LHCN-M2 (cell line): ENCODE data around the gene DIRAS2. TPM values are rescaled to one million over a fixed set of nuclear protein-coding genes. Genes with fewer than 3 reads are reported as not detected.
"Not testable (repeated sequence)": the region's sequence is repeated elsewhere in the genome, so short reads cannot be mapped to it uniquely, and the experiment has no call there.

Source experiments
- DNase-seq: peaks from one replicate; pipeline ENCODE4 v3.0.0-alpha.2; 2012; ENCODE audit warnings: low read depth
- polyA plus RNA-seq: library from polyadenylated mRNA; unstranded; fragments of >200 nt; gene quantifications from one replicate; pipeline ENCODE4 v1.2.1, GENCODE V29; 2012; ENCODE audit warnings: missing spikeins
- total RNA-seq: library from RNA; depleted of rRNA; stranded (reverse); fragments of >200 nt; gene quantifications from 2 replicates; pipeline ENCODE4 v1.2.3, GENCODE V29; 2014; rRNA removed

DIRAS2 gene
- 0.13 TPM in 1 of 2 replicates, not detected in the other for total RNA-seq
- not detected for polyA plus RNA-seq

DNA sequence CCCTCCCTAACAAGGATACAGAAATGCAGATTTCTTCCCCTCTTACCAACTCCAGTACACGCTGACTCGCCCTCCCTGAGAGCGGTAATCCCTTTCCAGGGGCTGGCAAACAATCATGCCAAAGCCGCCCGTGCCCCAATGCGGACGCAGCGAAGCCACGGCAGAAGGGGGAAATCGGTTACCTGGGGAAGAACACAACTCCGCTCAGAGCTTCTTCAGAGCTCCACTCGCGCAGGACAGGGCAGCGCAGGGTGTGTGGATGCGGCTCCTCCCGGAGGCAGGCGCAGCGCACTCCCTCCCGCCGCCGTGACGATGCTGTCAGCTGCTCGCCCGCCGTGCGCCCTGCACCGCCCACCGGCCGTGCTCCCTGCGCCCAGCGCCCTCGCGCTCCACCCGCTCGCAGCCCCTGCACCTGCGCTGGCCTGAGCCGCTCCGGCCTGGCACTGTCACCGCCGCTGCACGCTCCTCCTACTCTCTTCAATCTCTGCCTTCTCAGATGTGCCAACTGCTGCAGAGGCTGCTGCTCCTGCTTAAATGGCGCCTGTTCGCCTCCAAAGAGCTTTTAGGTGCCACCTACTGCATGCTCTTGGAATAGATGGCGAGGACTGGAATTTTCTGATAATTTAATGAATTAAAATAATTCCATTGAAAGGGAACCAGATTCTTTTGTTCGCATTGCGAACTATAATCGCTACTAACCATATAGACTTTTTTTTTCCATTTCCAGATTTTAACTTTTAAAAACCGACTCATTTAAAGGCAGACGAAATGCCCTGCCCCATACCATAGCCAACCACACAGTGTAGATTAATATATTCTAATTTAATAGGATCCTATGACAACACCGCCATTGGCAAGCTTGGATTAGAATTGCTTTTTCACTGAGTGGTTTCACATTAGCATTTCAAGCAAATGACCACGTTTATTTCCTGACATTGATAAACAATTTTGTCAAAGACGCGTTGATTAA, at the start of gene DIRAS2:
Gene DIRAS2, minus strand, starts transcription at position 255 of the 970 bp plus-strand sequence. CDS start 28,997 bp downstream, outside the sequence.
- DNase-seq = peak; percentile 49

DNA sequence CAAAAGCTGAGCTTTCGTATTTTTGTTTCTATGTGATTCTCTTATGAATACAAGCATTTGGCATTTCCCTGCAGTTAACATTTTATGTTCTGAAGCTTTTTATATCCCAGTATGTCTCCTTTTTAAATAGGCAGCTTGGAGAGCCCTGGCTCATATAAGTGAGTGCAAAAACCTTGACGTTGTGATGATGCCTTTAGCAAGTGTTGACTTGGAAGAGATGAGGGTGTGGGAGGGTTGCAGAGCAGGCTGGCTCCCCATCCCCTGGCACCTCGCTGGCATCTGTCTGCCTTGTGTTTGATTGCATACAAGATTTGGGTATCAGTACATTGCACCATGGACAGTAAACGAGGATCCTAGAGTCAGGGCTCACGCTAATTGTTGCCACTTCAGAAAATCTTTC, 42.1 kb upstream of the DIRAS2 start:
- no peak for DNase-seq

GRCh38 chr9:90684106-90684505, 41.5 kb upstream of the DIRAS2 start:
- DNase-seq = no peak

- no peak for DNase-seq
These were observed 37.9 kb upstream of the DIRAS2 start for GRCh38 chr9:90680534-90680933.

DNA sequence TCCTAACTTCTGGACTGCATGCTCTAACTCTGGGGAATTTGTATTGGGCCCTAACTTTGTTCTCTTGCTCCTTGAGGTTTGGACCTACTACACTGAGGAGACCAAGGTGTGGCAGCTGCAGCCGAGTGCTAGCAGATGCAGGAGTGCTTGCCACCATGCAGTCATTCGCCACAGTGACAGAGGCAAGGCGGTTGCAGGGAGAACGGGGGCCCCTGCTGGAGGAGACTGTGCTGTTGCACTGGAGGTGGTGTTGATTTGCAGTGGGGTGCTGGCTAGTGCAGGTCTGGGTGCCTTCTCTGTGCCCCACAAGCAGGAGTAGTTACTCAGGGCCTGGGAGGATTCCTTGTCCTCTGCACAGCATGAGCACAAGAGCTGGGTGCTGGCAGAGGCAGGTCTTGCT, 22.4 kb upstream of the DIRAS2 start:
- DNase-seq = no peak

GRCh38 chr9:90659650-90660364, 17.2 kb upstream of the DIRAS2 start:
- DNase-seq = peak; percentile 41

- DNase-seq = no peak
These were observed 16.2 kb upstream of the DIRAS2 start for GRCh38 chr9:90658783-90659182.

DNA sequence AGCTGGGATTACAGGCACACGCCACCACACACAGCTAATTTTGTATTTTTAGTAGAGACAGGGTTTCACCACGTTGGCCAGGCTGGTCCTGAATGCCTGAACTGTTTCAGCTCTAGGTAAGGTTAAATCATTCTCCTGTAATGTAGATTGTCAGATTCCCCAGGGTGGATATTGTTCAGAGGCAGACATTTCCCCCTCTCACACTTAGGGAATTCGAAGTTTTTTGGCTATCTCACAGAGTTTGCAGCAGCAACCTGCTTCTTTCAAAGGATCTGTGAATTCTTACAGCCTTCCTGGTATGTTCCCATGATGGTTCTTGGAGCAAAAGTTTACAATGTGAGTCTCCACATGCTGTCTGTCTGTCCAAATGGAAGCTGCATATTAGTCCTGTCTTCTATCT, 15.6 kb upstream of the DIRAS2 start:
- no peak for DNase-seq

- DNase-seq = not testable (repeated sequence)
These were observed 14.3 kb upstream of the DIRAS2 start for GRCh38 chr9:90656876-90657275.

GRCh38 chr9:90651246-90651645, 8.6 kb upstream of the DIRAS2 start:
- no peak for DNase-seq

DNA sequence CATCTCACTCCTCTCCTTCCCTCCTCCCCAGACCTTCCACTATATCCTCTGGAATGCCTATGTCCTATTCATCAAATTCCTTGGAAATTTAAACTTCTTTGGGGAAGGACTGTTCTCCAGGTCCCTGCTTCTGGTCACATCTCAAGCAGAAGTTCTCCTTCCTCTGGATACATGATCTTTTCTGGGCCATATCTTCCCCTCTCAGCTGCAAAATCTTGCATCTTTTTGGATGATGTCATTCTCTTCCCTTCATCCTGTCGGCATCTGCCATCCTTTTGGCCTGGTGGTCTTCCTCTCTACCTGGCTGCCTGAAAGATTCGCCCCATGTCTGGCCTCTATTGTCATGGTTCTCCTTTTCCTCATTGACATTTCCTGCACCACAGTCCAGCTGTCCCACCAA, 5.2 kb upstream of the DIRAS2 start:
- DNase-seq = no peak

- DNase-seq = no peak
These were observed 3.1 kb upstream of the DIRAS2 start for GRCh38 chr9:90645721-90646120.

DNA sequence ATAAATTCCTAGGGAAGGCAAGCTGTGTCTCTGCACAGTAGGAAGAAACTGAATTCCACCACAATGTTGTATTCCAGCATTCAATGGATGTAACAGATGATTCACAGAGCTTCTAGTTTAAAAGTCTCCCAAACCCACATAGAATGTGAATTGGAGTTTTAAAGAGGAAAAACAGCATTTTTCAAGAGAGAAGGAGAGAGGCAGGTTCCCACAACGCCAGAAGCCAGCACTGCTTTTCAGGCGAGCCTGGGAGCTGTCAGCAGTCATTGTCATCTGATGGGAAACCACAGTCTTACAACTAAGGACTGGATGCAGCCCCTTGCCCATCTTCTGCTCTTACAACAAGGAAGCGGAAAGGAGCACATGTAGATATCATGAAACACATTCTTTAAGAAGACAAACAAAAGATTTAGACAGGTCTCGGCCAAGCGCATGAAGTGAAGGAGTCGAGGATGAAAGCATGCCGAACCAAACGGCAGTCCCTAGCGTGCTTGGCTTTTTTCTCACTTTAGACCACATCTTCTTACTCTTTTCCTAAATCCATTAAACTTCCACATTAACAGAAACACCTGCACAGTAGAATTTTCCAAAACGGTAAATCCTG, 638 bp downstream of the DIRAS2 start:
- no peak for DNase-seq

GRCh38 chr9:90641086-90641485, 1.5 kb downstream of the DIRAS2 start:
- DNase-seq = no peak

- DNase-seq = no peak
These were observed 2.3 kb downstream of the DIRAS2 start for GRCh38 chr9:90640361-90640760.

DNA sequence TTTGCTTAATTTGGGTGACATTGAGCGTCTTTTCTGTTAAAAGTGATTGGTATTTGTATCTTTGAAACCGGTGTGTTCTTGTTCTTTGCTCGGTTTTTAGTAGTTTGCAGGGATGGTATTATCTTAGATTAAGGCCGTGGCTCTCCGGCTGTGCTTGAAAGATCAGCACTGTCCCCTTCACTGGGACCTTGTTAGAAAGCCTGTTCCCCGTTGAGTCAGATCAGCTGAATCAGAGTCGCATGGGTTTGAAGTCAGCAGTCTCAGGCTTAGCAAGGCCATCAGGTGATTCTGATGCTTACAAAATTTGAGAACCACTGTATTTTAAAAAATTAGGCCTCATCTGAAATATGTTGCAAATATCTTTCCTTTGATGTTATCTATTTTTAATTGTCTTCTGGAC, 5.0 kb downstream of the DIRAS2 start:
- DNase-seq = no peak

GRCh38 chr9:90632647-90633207, 9.9 kb downstream of the DIRAS2 start:
- no peak for DNase-seq

- no peak for DNase-seq
These were observed 10.7 kb downstream of the DIRAS2 start for GRCh38 chr9:90631964-90632363.

DNA sequence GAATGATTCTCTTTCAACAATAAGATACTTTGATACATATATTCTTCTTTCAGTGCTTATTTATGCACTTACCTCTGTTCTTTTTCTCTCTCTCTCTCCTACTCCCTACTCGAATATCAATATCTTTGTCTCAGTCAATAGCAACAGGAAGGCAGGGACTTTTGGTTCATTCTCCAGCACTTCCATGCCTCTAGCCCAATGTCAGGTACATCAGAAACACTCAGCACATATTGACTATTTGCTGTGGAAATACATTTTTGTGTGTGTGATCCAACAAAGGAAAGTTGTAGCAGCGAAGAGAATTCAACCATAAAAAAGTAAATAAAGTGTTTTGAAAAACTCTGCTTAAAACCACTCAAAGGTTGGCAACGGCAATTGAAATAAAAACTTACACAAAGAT, 12.6 kb downstream of the DIRAS2 start:
- DNase-seq = no peak

DNA sequence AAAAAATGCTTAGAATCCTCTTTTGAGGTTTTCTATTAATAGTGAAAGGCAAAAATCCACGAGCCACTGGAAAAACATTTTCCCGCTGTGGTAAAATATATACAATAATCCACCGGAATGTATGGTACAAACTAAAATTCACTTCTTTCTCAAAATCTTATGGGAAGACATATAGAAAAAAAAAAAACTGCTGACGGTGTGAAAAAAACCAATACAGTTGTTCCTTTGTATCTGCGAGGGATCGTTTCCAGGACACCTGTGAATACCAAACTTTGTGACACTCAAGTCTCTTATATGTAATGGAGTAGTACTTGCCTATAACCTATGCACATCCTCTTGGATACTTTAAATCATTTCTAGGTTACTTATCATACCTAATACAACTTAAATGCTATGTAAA, 13.3 kb downstream of the DIRAS2 start:
- no peak for DNase-seq

- no peak for DNase-seq
These were observed 25.8 kb downstream of the DIRAS2 start for GRCh38 chr9:90616806-90617205.

GRCh38 chr9:90613502-90613901, 29.1 kb downstream of the DIRAS2 start:
- DNase-seq = no peak
